ENCODE results near the gene BAD. TPM values are rescaled to one million over a fixed set of nuclear protein-coding genes. Genes with fewer than 3 reads are reported as not detected.
A peak's percentile ranks its signal among the peaks of the same experiment; 100 is the strongest.

BAD gene
- total RNA-seq, 2 experiments from 2014 or later = 21.2 to 74.2 TPM

GRCh38 chr11:64245797-64246620 lies 38.5 kb downstream of the BAD start:
- Histone ChIP-seq H3K36me3 (ENCODE audit: insufficient read depth, low read length) (peaks cover 29% of the 10 kb centered on the region), H3K9me3 (ENCODE audit: low read length) (no peaks in the 10 kb centered on the region), H3K4me2 (ENCODE audit: low read length) (peak overlapping the region; percentile 81), H3K4me3 (ENCODE audit: low read depth, low read length, poor library complexity, severe bottlenecking) (peak overlapping the region; percentile 88), H3K27ac (ENCODE audit: low read depth, low read length, poor library complexity, severe bottlenecking) (peak overlapping the region; percentile 69), H2AFZ (ENCODE audit: low read length) (no peak overlapping the region), H3K79me2 (ENCODE audit: insufficient read depth, low read depth, low read length) (peaks cover 28% of the 10 kb centered on the region), H3K9me2 (ENCODE audit: insufficient read depth, low read length) (no peaks in the 10 kb centered on the region), H4K20me1 (ENCODE audit: insufficient read depth, low read length) (no peaks in the 10 kb centered on the region), H3K4me1 (ENCODE audit: insufficient read depth, low read length, poor library complexity, severe bottlenecking) (peaks cover 55% of the 10 kb centered on the region)
- intact Hi-C loops (cut with micrococcal nuclease; ENCODE audit: unreplicated experiment) = loop anchor here (1.0 kb wide), 1 partner anchor 23 kb away; no protein-coding TSS in a partner anchor
- ChIA-PET POLR2A (interaction anchor here (0.9 to 2.0 kb wide), 4 partner anchors 19 to 40 kb away, joined by 3 to 8 read pairs (median 4); partner anchors contain the start of genes FERMT3, NUDT22 and TRPT1), CTCF (ENCODE audit: unreplicated experiment) (interaction anchor here (1.0 to 1.4 kb wide), 2 partner anchors 40 to 72 kb away, joined by 3 read pairs; partner anchors contain the start of genes PRDX5 and TRMT112)
- TF ChIP-seq EZH2phosphoT487 (IDR thresholded peaks at IDR 0.05; ENCODE audit: borderline replicate concordance, low read depth, low read length) = no peak
- TF ChIP-seq CTCF (conservative IDR thresholded peaks at IDR 0.05; ENCODE audit: low read length) = no peak
- peak; percentile 64 for DNase-seq (ENCODE audit: low spot score)
- BruUV-seq (replicated peaks) = TSS peak; percentile 84

- peak overlapping the region; percentile 69 for H3K27ac ChIP-seq (ENCODE audit: low read depth, low read length, poor library complexity, severe bottlenecking)
- intact Hi-C loops (cut with micrococcal nuclease; ENCODE audit: unreplicated experiment) = no loop called here
- TF ChIP-seq CTCF (conservative IDR thresholded peaks at IDR 0.05; ENCODE audit: low read length) (no peak), EZH2phosphoT487 (IDR thresholded peaks at IDR 0.05; ENCODE audit: borderline replicate concordance, low read depth, low read length) (no peak)
- no peaks in the 10 kb centered on the region for H3K9me2 ChIP-seq (ENCODE audit: insufficient read depth, low read length)
- no peak overlapping the region for H2AFZ ChIP-seq (ENCODE audit: low read length)
- peak overlapping the region; percentile 88 for H3K4me3 ChIP-seq (ENCODE audit: low read depth, low read length, poor library complexity, severe bottlenecking)
- peak; percentile 57 for DNase-seq (ENCODE audit: low spot score)
- ChIA-PET CTCF (ENCODE audit: unreplicated experiment) (interaction anchor here (0.7 to 1.4 kb wide), 3 partner anchors 13 to 72 kb away, joined by 3 read pairs; partner anchors contain the start of genes PRDX5 and TRMT112), POLR2A (interaction anchor here (0.6 to 2.0 kb wide), 6 partner anchors 15 to 41 kb away, joined by 3 to 8 read pairs (median 4); partner anchors contain the start of genes DNAJC4, FERMT3, NUDT22 and TRPT1)
- H4K20me1 ChIP-seq (ENCODE audit: insufficient read depth, low read length) = no peaks in the 10 kb centered on the region
- peaks cover 28% of the 10 kb centered on the region for H3K79me2 ChIP-seq (ENCODE audit: insufficient read depth, low read depth, low read length)
- H3K4me2 ChIP-seq (ENCODE audit: low read length) = peak overlapping the region; percentile 81
- no TSS peak for BruUV-seq (replicated peaks)
- H3K9me3 ChIP-seq (ENCODE audit: low read length) = no peaks in the 10 kb centered on the region
- peaks cover 51% of the 10 kb centered on the region for H3K4me1 ChIP-seq (ENCODE audit: insufficient read depth, low read length, poor library complexity, severe bottlenecking)
- peaks cover 29% of the 10 kb centered on the region for H3K36me3 ChIP-seq (ENCODE audit: insufficient read depth, low read length)
These were observed 39.1 kb downstream of the BAD start for GRCh38 chr11:64245401-64245796.

All from OCI-LY7 (cell line).